ENCODE data around the gene ERICH3. TPM values are rescaled to one million over a fixed set of nuclear protein-coding genes. Genes with fewer than 3 reads are reported as not detected.

Gene ERICH3
- total and polyA plus RNA-seq, 2 donors (not counting 1 experiment from before 2014, with no cell fraction given) = 0.17 TPM; not detected in 1

GRCh38 chr1:74570797-74571492, 102.6 kb downstream of the ERICH3 start:
- Histone ChIP-seq H3K27ac (ENCODE audit: insufficient read depth, low read length) (no peak overlapping the region), H3K4me1 (ENCODE audit: control insufficient read depth, extremely low read depth, insufficient read depth, low read length) (no peaks in the 10 kb centered on the region), H3K27me3 (ENCODE audit: control insufficient read depth, insufficient read depth, low read length) (no peaks in the 10 kb centered on the region), H2AFZ (ENCODE audit: low read length) (no peak overlapping the region), H3K36me3 (ENCODE audit: control insufficient read depth, insufficient read depth, low read length) (no peaks in the 10 kb centered on the region), H4K20me1 (ENCODE audit: control insufficient read depth, extremely low read depth, insufficient read depth, low read length) (no peaks in the 10 kb centered on the region), H3K4me3 (replicated peaks in 1 of 4; ENCODE audit: control extremely low read depth in 1 of 4, insufficient read depth in 1 of 4, low read depth in 3 of 4, low read length in 4 of 4) (no peak overlapping the region), H3K79me2 (ENCODE audit: control insufficient read depth, insufficient read depth, low read length) (no peaks in the 10 kb centered on the region), H3K9ac (ENCODE audit: insufficient read depth, low read length) (no peak overlapping the region), H3K9me3 (ENCODE audit: control insufficient read depth, insufficient read depth, low read depth, low read length) (no peaks in the 10 kb centered on the region), H3K4me2 (ENCODE audit: extremely low read depth, insufficient read depth, low read length) (no peak overlapping the region)
- DNase-seq (ENCODE audit: low read depth in 2 of 2) = no peak
- no peak for TF ChIP-seq EZH2 (IDR thresholded peaks at IDR 0.05; ENCODE audit: low read length, missing control alignments)
- TF ChIP-seq CTCF (conservative IDR thresholded peaks at IDR 0.05 in 1 of 2, IDR thresholded peaks at IDR 0.05 in 1 of 2; ENCODE audit: low read depth in 1 of 2, low read length in 2 of 2) = no peak

- no peak for DNase-seq (ENCODE audit: low read depth in 2 of 2)
- no peak overlapping the region for H3K27ac ChIP-seq (ENCODE audit: insufficient read depth, low read length)
- no peak for TF ChIP-seq CTCF (conservative IDR thresholded peaks at IDR 0.05 in 1 of 2, IDR thresholded peaks at IDR 0.05 in 1 of 2; ENCODE audit: low read depth in 1 of 2, low read length in 2 of 2)
- no peak for TF ChIP-seq EZH2 (IDR thresholded peaks at IDR 0.05; ENCODE audit: low read length, missing control alignments)
- no peak overlapping the region for H3K4me3 ChIP-seq (replicated peaks in 1 of 4; ENCODE audit: control extremely low read depth in 1 of 4, insufficient read depth in 1 of 4, low read depth in 3 of 4, low read length in 4 of 4)
- H3K4me2 ChIP-seq (ENCODE audit: extremely low read depth, insufficient read depth, low read length) = no peak overlapping the region
- H3K27me3 ChIP-seq (ENCODE audit: control insufficient read depth, insufficient read depth, low read length) = no peaks in the 10 kb centered on the region
- no peaks in the 10 kb centered on the region for H3K79me2 ChIP-seq (ENCODE audit: control insufficient read depth, insufficient read depth, low read length)
- H3K4me1 ChIP-seq (ENCODE audit: control insufficient read depth, extremely low read depth, insufficient read depth, low read length) = no peaks in the 10 kb centered on the region
- no peaks in the 10 kb centered on the region for H3K36me3 ChIP-seq (ENCODE audit: control insufficient read depth, insufficient read depth, low read length)
- no peaks in the 10 kb centered on the region for H3K9me3 ChIP-seq (ENCODE audit: control insufficient read depth, insufficient read depth, low read depth, low read length)
- no peaks in the 10 kb centered on the region for H4K20me1 ChIP-seq (ENCODE audit: control insufficient read depth, extremely low read depth, insufficient read depth, low read length)
- H3K9ac ChIP-seq (ENCODE audit: insufficient read depth, low read length) = no peak overlapping the region
- no peak overlapping the region for H2AFZ ChIP-seq (ENCODE audit: low read length)
Measured at GRCh38 chr1:74549932-74550331, 123.7 kb downstream of the ERICH3 start.

GRCh38 chr1:74548961-74549750, 124.4 kb downstream of the ERICH3 start:
- H3K27me3 ChIP-seq (ENCODE audit: control insufficient read depth, insufficient read depth, low read length) = no peaks in the 10 kb centered on the region
- H3K27ac ChIP-seq (ENCODE audit: insufficient read depth, low read length) = no peak overlapping the region
- DNase-seq (ENCODE audit: low read depth in 2 of 2) = no peak
- no peaks in the 10 kb centered on the region for H3K36me3 ChIP-seq (ENCODE audit: control insufficient read depth, insufficient read depth, low read length)
- H3K79me2 ChIP-seq (ENCODE audit: control insufficient read depth, insufficient read depth, low read length) = no peaks in the 10 kb centered on the region
- H3K9me3 ChIP-seq (ENCODE audit: control insufficient read depth, insufficient read depth, low read depth, low read length) = no peaks in the 10 kb centered on the region
- H3K4me2 ChIP-seq (ENCODE audit: extremely low read depth, insufficient read depth, low read length) = no peak overlapping the region
- no peak overlapping the region for H3K9ac ChIP-seq (ENCODE audit: insufficient read depth, low read length)
- no peak overlapping the region for H2AFZ ChIP-seq (ENCODE audit: low read length)
- TF ChIP-seq CTCF (conservative IDR thresholded peaks at IDR 0.05 in 1 of 2, IDR thresholded peaks at IDR 0.05 in 1 of 2; ENCODE audit: low read depth in 1 of 2, low read length in 2 of 2) = no peak
- TF ChIP-seq EZH2 (IDR thresholded peaks at IDR 0.05; ENCODE audit: low read length, missing control alignments) = no peak
- no peaks in the 10 kb centered on the region for H3K4me1 ChIP-seq (ENCODE audit: control insufficient read depth, extremely low read depth, insufficient read depth, low read length)
- H4K20me1 ChIP-seq (ENCODE audit: control insufficient read depth, extremely low read depth, insufficient read depth, low read length) = no peaks in the 10 kb centered on the region
- no peak overlapping the region for H3K4me3 ChIP-seq (replicated peaks in 1 of 4; ENCODE audit: control extremely low read depth in 1 of 4, insufficient read depth in 1 of 4, low read depth in 3 of 4, low read length in 4 of 4)
